ENCODE measurements around the gene LFNG.

- TF ChIP-seq CTCF (IDR thresholded peaks at IDR 0.05) (no peak), EP300 (IDR thresholded peaks at IDR 0.05) (no peak), POLR2A (IDR thresholded peaks at IDR 0.05) (no peak), POLR2AphosphoS5 (IDR thresholded peaks at IDR 0.05) (no peak)
Observed at GRCh38 chr7:2475678-2476015, 43.9 kb upstream of the LFNG start.
